G401 (cell line): ENCODE data around the gene RGS16. TPM values are rescaled to one million over a fixed set of nuclear protein-coding genes. Genes with fewer than 3 reads are reported as not detected.
A peak's percentile ranks its signal among the peaks of the same experiment; 100 is the strongest.

Source experiments
- DNase-seq: peaks from one replicate; pipeline ENCODE4 v3.0.0-alpha.2; 2015; ENCODE audit warnings: low spot score
- in situ Hi-C: cut with HindIII; loops from 2 replicates; pipeline ENCODE4 v1.10.0; 2016; ENCODE audit warnings: low sequenced_read_pairs, mixed read lengths
- total RNA-seq: library from RNA; depleted of rRNA; stranded (reverse); fragments of >200 nt; shearing (Covaris generic); gene quantifications from 2 replicates; pipeline ENCODE4 v1.2.3, GENCODE V29; 2014; rRNA removed

RGS16 gene
- total RNA-seq, 1 experiment from 2014 or later = not detected

GRCh38 chr1:182556279-182556678, 47.9 kb downstream of the RGS16 start:
- in situ Hi-C loops = no loop called here
- no peak for DNase-seq

DNA sequence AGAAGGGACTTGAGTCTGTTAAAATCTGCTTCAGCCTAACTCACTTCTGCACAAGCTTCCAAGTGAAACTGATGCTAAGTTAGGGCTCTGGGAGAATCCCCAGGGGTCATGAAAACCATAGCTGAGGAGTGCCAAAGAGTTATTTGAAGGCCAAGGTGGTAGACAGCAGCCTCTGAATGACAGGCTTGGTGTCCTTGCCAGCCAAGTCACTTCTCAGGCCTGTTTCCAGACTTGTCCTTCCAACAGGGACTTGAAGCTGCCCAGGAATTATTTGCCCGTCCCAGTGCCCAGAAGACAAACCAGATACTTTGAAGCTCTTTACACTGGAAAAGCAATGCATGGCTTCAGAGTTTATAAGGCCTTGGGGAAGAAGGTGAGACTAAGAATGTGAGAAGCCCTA, 48.7 kb downstream of the RGS16 start:
- in situ Hi-C loops = no loop called here
- DNase-seq = no peak

- in situ Hi-C loops = no loop called here
- no peak for DNase-seq
Observed at GRCh38 chr1:182552527-182552926, 51.7 kb downstream of the RGS16 start.

DNA sequence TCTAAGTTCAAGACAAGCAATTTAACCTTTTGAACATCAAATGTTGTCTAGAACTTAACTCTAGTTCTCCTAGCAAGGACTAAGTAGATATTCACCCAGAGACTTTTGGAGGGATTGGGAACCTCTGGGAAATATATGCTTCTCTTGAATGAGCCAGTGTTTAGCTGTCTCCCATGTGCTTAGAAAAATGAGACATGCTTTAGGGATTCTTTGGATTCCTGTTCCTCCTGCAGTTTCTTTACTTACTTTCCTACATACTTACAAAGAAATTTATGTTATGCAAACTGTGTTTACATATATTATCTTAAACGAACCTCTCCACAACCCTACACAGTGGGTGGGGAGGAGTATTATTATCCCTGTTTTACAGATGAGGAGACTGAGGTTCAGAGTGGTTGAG, 54.4 kb downstream of the RGS16 start:
- DNase-seq = no peak
- in situ Hi-C loops = no loop called here

- peak; percentile 58 for DNase-seq
- in situ Hi-C loops = no loop called here
Observed at GRCh38 chr1:182549346-182549745, 54.8 kb downstream of the RGS16 start.

Other genes starting within 250 kb of the RGS16 start
- 862 and 1,000 TPM in 2 replicates for gene GLUL, start 212.6 kb downstream of the RGS16 start, total RNA-seq
- not detected in 2 replicates for gene TEDDM1, start 203.7 kb downstream of the RGS16 start, total RNA-seq
- gene RGSL1, start 154.2 kb downstream of the RGS16 start, total RNA-seq = not detected in 2 replicates
- not detected in 2 replicates for gene RNASEL, start 15.1 kb downstream of the RGS16 start, total RNA-seq
- gene RGS8, start 80.2 kb upstream of the RGS16 start, total RNA-seq = not detected in 2 replicates
- not detected in 2 replicates for gene NPL, start 185.4 kb upstream of the RGS16 start, total RNA-seq
- 237 and 290 TPM in 2 replicates for gene DHX9, start 235.0 kb upstream of the RGS16 start, total RNA-seq